DMS153 treated with DMSO at 0.1 percent for 48 hours (cell line): ENCODE measurements around the gene TMC5.
A peak's percentile ranks its signal among the peaks of the same experiment; 100 is the strongest.
"Not testable (repeated sequence)": the region's sequence is repeated elsewhere in the genome, so short reads cannot be mapped to it uniquely, and the experiment has no call there.

Experiments used
- DNase-seq: peaks from one replicate; lab custom pipeline; 2025; ENCODE audit not compliant: unreplicated experiment; lab: John Stamatoyannopoulos, UW

The TMC5 gene

DNA sequence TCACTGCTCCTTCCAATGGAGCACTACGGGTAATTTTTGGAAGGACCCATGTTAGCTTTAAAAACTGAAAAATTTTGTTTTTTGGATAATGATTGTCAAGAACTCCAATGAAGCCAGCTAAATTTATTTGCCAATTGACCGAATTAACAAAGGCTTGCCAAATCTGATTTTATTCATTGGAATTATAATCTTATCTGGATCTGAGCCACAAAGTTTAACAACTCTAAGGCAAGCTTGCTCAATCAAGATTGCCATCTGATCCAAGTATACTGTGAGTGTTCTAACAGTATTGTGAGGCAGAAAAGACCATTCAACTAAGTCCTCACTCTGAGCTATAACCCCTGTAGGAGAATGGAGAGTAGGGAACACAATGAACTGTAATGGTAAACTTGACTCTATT lies 20.3 kb upstream of the TMC5 start:
- DNase-seq, result not testable (repeated sequence)

DNA sequence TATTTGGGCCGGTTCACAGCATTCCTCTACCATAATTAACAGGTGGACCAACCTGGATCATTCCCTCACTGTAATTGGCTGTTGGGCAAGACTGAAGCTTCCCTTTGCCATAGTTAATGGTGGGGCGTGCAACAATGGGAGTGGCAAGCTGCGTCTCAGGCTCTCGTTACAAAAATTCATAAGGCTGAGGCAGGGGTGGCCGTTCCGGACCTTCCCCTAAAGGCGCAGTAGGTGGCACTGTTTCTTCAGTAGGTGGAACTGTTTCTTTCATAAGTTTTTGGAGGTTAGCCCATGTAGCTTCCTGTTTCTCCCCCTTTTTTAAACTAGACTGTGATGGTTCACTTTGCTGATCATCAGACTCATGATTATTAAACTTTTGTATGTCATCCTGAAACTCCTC lies 17.0 kb upstream of the TMC5 start:
- no peak for DNase-seq

DNA sequence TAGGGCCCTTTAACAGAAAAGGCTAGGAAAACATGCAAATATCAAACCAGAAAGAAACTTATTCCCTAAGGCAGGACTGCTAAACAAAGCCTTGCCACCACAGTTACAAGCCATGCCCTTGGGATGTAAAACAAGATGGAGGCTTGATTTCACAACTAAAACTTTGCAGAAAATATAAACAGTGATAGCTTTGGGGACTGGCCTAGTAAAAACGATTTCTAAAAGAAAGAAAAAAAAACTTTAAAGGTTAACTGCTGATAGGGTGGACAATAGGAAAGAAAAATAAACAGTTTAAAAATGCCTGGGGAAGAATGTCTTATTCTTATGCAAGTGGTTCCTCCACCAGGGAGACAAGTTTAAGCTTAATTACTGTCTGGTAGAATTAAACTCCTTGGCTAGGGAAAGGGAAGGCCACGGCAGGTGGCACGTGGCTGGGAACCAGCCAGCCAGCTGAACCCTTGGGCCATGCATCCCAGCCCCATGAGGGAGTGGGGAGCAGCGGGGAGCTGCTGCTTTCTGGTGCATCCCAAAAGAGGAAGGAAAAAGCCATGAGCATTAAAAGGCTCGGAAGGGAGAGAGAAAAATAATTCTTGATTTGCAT lies 10.7 kb upstream of the TMC5 start:
- DNase-seq, result no peak

DNA sequence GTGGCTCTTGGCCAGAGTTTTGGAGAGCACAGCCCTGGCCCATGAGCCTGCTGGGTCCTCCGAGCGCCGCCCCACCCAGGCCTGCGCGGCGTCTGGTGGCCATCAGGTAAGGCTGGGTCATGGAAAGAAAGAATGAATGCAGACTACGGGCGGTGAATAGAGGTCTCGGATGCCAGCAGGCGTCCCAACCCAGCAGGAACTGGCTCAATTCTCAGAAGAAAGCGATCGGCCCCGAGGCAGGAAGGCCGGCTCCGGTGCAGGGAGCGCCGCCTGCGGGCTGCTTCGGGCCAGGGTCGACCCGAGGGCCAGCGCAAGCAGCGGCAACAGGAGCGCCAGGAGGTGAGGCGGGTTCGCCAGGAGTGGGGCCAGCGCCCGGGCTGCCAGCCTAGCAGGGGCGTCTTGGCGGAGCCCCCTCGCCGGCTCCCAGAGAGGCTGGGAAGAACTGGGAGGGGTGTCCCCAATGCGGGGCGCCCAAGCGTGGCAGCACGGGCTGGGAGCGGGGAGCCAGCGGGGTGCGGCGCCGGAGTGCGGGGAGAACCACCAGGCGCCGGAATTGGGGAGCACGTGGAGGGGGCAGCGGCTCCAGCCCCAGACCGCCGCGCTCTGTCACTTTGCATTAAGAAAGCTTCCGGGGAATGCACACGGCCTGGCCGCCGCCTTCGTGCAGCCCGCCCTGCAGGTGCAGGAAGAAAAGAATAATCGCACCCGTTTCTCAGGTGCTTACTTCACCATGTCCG lies 7.1 kb upstream of the TMC5 start:
- peak; percentile 67 for DNase-seq

DNA sequence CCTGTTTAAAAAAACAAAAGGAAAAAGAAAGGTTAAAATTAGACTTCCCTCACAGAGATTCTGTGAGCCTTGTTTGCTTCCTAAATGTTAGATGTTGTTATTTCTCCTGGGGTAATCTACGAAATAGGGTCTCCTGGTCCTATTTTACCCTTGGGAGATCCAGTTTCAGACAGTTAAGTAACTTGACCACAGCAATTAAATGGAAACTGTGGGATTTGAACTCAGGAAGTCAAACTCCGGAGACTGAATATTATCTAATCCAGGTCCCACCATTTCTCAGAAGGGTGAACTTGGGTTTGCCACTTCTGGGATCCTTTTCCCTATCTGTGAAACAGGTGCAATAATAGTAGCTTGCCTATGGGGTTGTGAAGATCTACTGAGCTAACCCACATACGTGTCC lies 6.4 kb upstream of the TMC5 start:
- DNase-seq, result no peak

DNA sequence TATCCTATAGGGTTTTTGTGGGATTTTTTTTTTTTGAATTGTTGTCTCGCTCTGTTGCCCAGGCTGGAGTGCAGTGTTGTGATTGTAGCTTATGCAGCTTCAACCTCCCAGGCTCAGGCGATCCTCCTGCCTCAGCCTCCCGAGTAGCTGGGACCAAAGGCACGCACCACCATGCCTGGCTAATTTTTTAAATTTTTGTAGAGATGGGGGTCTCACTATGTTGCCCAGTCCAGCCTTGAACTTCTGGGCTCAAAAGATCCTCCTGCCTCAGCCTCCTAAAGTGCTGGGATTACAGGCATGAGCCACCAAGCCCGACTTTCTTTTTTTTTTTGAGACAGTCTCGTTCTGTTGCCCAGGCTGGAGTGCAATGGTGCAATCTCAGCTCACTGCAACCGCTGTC lies 5.6 kb upstream of the TMC5 start:
- not testable (repeated sequence) for DNase-seq

DNA sequence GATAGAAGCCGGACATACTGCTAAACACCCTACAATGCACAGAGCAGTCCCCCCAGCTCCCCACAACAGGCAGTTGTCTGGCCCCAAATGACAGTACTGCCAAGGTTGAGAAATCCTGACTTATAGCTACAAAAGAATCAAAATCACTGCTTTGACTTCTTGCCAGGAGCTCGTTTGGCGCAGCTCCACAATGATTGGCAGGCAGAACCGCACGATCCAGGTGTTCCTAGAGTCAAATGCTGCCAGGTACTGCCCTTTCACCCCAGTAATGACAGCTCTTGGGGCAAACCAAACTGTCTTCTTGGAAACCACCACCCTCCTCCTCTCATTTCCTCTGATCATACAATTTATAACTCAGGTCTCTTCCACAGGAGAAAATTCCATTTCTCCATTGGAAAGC lies 2.2 kb upstream of the TMC5 start:
- DNase-seq, result no peak

DNA sequence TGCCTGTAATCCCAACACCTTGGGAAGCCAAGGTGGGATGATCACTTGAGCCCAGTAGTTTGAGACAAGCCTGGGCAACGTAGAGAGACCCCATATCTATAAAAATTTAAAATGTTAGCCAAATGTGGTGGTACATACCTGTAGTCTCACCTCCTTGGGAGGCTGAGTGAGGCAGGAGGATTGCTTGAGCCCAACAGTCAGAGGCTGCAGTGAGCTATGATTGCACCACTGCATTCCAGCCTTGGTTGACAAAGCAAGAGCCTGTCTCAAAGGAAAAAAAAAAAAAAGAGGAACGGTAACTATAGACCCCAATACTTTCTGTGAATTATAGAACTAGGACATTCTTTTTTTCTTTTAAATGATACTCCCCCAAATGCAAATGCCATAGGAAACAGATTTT lies 1.8 kb upstream of the TMC5 start:
- DNase-seq, result no peak

DNA sequence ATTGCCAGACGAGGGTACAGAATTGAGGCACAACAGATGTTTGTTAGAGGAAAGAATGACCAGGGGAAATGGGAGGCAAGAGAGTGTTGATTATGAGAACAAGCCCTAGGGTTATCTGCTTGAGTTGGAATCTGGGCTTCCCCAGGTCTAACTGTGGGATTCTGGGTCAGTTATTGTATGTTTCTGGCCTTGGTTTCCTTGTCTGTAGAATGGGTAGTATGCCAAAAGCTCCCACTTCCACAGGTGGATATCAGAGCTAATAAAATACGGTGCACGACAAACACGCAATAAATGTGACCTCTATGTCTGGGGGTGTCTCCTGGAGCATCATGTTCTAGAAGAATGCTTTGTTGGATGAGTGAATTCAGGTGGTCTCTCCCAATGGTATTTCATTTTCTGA lies 517 bp downstream of the TMC5 start:
- DNase-seq, result no peak

DNA sequence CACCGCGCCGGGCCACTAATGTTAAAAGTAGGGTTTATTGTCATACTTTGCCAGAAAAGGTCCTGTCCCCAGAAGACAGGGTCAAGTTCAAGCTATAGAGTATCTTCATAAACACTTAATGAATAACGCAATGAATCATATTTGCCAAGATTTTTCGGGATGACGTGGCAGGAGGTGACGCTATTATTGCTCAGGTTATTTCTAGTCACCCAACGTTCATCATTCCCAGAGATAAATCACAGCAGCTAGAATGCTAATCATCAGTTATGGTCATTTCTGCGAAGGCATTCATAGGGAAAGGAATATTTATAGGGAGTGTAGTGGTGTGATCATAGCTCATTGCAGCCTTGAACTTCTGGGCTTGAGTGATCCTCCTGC lies 2.0 kb downstream of the TMC5 start:
- DNase-seq, result no peak

DNA sequence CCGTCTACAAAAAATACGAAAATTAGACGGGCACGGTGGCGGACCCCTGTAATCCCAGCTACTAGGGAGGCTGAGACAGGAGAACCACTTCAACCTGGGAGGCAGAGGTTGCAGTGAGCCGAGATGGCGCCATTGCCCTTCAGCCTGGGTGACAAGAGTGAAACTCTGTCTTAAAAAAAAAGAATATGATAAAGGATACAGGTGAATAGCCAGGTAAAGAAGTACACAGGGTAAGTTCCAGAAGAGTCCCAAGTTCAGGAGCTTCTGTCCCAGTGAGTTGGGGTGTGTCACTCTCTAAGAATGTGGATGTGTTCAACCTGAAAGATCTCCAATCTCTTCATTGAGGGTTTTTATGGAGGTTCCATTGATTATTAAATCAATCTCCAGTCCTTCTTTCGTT lies 6.8 kb downstream of the TMC5 start:
- DNase-seq, result no peak

DNA sequence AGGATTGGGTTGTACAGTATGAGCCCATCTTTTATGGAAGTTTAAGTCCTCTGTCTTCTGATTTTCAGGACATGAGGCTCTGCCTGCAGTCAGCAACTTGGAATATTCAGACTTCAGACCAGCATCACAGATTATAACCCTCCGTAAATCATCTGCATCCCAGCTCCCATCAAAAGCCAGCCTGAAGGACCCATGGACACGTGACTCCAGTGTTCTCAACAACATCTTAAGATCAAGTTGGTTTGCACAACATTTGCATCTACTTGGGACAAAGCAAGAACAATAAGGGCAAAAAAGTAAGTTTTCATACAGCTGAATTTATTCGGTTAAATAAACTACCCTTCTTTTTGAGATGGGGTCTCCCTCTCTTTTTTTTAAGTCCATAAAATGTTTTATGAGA lies 12.7 kb downstream of the TMC5 start:
- DNase-seq, result no peak

DNA sequence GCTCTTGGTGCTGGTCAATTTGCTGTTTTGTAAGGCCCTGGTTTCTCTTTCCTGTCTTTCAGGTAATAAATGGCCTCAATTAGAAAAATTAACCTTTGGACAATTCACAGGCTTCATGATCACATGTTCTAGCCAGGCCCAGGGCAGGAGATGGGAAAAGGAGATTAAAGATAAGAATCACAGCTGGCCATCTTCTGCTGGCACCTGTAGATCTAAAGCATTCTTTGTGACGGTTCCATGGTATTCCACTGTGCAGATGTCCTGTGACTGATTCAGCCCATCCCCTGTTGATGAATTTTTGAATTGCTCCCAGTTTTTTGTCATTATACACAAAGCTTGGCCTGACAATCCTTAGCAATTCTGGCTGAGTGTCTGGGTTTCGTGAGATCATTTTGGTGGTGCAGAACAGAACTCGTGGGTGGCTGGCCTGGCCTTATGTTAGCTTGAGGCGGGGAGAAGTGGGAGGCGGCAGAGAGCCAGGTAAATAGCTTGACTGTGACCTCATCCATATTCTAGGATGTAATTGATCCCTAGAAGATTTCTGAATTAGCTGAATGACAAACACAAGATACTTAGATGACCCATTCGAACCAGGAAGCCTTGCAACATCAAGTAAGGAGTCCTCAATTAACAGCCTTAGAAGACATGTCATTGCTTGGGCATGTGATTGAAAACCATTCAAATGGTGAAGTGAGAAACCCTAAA lies 14.1 kb downstream of the TMC5 start:
- no peak for DNase-seq

DNA sequence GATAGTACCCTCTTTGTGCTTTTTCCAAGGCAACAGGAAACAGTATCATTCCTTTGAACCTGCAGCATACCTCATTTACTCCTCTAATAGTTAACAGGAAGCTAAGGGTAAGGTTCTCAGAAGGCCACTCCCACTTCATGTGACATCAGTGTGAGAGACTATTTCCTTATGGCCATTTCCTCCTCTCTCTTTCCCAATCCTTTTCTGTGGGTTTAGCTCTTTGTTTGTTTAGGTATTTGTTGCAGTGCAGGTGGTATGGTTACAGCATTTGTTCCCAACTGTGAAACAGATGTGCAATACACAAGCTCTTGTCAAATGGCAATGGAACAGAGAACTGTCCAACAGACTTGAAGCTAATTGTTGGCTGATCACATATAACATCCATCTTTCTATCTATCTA lies 14.7 kb downstream of the TMC5 start:
- peak; percentile 92 for DNase-seq

DNA sequence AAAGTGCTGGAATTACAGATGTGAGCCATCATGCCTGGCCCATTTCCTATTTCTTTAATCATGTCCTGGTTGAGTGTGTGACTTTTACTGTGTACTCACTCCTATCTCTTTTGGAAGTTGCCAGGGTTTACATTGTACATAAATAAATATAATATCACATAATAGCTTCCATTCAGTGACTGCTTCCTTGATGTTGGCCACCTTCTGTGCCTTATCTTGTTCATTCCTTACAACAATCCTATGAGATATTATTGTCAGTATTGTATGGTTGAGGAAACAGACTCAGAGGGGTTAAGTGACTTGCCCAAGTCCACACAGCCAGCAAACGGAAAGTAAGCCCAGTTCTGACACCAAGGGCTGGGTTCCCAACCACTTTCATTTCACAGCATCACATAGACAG lies 16.9 kb downstream of the TMC5 start:
- DNase-seq, result no peak

DNA sequence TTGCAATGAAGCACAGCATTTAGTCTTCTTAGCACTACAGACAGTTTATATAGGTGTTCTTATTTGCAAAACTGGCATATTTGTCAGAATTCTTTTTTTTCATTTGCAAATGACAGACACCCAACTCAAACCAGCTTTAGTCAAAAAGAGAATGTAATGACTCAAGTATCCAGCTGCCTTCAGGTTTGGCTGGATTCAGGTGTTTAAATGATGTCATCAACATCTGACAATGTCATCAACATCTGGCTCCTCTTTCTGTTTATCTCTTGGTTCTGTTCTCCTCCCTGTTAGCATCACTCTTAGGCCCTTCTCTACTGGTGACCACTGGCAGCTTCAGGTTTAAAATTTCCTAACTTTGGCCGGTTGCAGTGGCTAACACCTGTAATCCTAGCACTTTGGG lies 18.9 kb downstream of the TMC5 start:
- DNase-seq, result no peak

DNA sequence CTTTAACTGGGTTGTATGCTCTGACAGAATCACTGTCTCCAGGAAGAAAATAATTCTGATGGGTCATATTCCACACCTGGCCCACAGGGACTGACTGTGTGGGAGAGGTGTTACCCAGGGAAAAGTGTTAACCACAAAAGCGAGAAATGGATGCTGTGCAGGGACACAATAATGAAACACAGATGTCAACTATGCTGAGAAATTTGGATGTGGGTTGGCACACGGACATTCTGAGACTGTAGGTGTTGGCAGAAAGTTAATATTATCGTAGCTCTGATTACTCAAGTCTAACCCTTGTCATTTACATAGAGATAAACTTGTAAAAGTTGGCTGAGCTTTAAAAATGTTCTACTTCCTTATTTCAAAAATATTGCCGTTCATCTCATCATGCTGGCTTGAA lies 19.6 kb downstream of the TMC5 start:
- no peak for DNase-seq

DNA sequence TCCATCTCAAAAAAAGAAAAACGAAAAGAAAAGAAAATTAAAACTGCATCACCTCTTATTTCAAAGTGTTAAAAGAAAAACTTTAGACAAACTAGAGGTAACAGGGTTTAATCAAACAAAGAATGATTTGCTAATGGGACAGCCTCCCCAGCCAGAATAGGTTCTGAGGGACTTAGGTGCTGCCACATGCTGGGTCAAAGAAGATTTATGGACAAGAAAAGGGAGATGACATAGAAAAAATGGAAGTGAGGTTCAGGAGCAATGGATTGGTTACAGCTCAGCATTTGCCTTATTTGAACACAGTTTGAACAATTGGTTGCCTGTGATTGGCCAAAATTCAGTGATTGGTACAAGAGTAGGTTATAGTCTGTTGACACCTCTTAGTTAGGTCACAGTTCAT lies 21.1 kb downstream of the TMC5 start:
- DNase-seq, result no peak

DNA sequence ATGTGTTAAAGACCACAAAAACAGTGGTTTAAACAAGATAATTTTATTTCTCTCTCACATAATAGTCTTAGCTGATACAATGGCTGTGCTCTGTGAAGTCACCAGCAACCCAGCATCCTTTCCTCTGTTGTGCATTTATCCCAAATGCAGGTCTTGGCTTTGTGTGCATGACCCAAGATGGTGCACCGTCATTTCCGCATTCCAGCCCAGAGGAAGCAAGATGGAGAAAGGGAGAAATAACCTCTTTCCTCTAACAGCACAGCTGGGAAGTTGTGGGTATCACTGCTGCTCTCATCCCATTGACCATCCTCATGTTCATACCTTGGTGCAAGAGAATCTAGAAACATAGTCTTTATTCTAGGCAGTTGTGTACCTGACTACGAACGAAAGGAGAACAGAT lies 21.8 kb downstream of the TMC5 start:
- DNase-seq, result no peak

DNA sequence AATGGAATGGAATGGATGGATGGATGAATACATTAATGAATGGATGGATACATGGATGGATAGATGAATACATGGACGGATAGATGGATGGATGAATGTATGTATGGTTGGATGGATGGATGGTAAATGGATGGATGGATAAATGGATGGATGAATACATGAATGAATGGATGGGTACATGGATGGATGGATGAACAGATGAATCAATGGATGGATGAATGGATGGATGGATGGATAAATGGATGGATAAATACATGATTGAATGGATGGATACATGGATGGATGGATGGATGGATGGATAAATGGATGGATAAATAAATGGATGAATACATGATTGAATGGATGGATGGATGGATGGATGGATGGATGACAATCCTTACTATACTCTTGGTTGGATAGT lies 26.0 kb downstream of the TMC5 start:
- DNase-seq, result no peak

DNA sequence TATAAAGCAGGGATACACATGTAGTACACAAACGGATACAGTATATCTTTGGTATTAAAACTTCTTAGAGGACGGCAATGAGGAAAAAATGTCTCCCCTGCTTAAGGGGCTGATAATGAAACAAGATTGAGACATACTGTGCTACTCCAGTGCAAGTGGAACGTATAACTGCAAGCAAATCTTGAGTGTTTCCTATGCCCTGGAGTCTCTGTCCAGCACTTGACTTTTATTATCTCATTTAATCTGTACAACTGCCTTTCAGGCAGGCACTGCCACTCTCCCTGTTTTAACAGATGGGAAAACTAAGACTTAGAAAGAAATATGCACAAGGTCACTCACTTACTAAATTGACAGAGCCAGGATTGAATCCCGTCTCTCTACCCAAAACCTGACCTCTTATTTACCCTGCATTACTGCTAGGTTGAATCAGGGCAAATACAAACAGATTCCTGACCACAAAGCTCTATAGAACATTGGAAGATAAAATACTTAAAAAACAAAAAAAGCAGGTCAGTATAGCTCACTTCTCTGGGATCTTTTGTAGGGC lies 28.7 kb downstream of the TMC5 start:
- DNase-seq, result no peak

DNA sequence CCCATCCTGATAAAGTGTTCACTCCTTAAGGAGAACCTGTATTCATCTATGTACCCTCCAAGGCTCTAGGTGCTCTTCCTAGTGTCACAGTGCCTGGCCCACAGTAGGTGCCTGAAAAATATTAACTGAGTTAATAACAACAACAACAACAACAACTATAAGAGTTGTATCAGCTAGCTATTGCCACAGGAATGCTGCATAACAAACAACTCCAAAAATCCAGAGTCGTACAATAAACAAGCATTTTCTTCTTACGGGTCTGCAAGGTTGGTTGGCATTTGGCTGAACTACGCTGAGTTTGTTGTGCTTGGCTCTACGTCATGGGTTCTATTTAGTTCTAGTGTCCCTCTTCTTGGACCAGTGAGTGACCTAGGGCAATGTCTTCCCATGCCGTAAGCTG lies 29.2 kb downstream of the TMC5 start:
- DNase-seq, result no peak
